Gastroesophageal sphincter (tissue), 4 donors: ENCODE data around the gene PGF. TPM values are rescaled to one million over a fixed set of nuclear protein-coding genes. Genes with fewer than 3 reads are reported as not detected.

Source experiments
- ATAC-seq: fragments of 150-250 bp; one replicate; pipeline ENCODE4 v1.9.1; 2016; ENCODE audit warnings: mild to moderate bottlenecking, moderate library complexity
- H3K27ac ChIP-seq, 4 donors: fragments of 200-600 bp; sonication (generic) in 3 of 4; 1 replicate in 3 of 4; 2 replicates in 1 of 4; pipeline ENCODE4 v1.5.1; 2016 to 2019
- H3K27me3 ChIP-seq: fragments of 200-600 bp; sonication (generic); one replicate; pipeline ENCODE4 v1.5.1; 2019
- H3K36me3 ChIP-seq, 2 donors: fragments of 200-600 bp; sonication (generic); one replicate each; pipeline ENCODE4 v1.5.1; 2019; ENCODE audit warnings: control low read depth in 1 of 2
- H3K4me1 ChIP-seq, 3 donors: fragments of 200-600 bp; sonication (generic); 1 replicate in 2 of 3; 2 replicates in 1 of 3; pipeline ENCODE4 v1.5.1; 2016 to 2019; ENCODE audit warnings: control low read depth in 2 of 3
- H3K4me3 ChIP-seq, 2 donors: fragments of 200-600 bp; sonication (generic); one replicate each; pipeline ENCODE4 v1.5.1; 2019; ENCODE audit warnings: mild to moderate bottlenecking in 1 of 2, moderate library complexity in 1 of 2
- H3K9me3 ChIP-seq, 3 donors: fragments of 200-600 bp; sonication (generic); one replicate each; pipeline ENCODE4 v1.5.1; 2017 to 2019; ENCODE audit warnings: control low read depth in 2 of 3
- EP300 ChIP-seq: sonication (generic); formaldehyde crosslinking; IDR thresholded peaks from one replicate; pipeline ENCODE4 v1.6.1; 2017; ENCODE audit warnings: antibody characterized with exemption, mild to moderate bottlenecking
- POLR2A ChIP-seq, 2 donors: fragments of 450-650 bp; IDR thresholded peaks; one replicate each; pipeline ENCODE4 v1.6.1; 2017; ENCODE audit warnings: antibody characterized with exemption in 2 of 2, mild to moderate bottlenecking in 2 of 2, moderate library complexity in 1 of 2
- POLR2AphosphoS5 ChIP-seq: sonication (generic); formaldehyde crosslinking; IDR thresholded peaks from one replicate; pipeline ENCODE4 v1.6.1; 2017; ENCODE audit warnings: antibody characterized with exemption
- WGBS, 2 donors: methylation state at CpG; one replicate each; pipeline ENCODE4 v1.1.5; 2018; ENCODE audit warnings: low coverage in 1 of 2; 5-methylcytosine and 5-hydroxymethylcytosine counted together
- total RNA-seq, 4 donors: library from RNA; depleted of rRNA; stranded (reverse); fragments of >200 nt; gene quantifications; one replicate each; pipeline ENCODE4 v1.1.0, GENCODE V29; 2016
- TF ChIP-seq, protein P1 (sequence below), 4 experiments: fragments of 200-600 bp in 2 of 4; fragments of 450-650 bp in 2 of 4; sonication (generic) in 1 of 4; IDR thresholded peaks; one replicate each; pipeline ENCODE4 v1.5.1; 2017 to 2019; ENCODE audit warnings: antibody characterized with exemption in 4 of 4, mild to moderate bottlenecking in 2 of 4, moderate library complexity in 2 of 4

Gene PGF
- total RNA-seq, 4 donors from 2014 or later = 11.2 to 21.0 (median 16.5) TPM

- Histone ChIP-seq H3K4me3 (peak overlapping the region in 1 of 2 donors; percentile 64), H3K27ac (no peak overlapping the region), H3K27me3 (peaks cover 60% of the 10 kb centered on the region), H3K9me3 (no peaks in the 10 kb centered on the region), H3K4me1 (peaks cover 0 to 38% (median 14%) of the 10 kb centered on the region in 3 donors), H3K36me3 (peaks cover 0 to 18% of the 10 kb centered on the region in 2 donors)
- 90% methylated on average over 2 of the region's 6 CpGs; no CpG with 5 or more reads in 1 of the 2 donors for WGBS, 2 donors
- no peak for ATAC-seq
- TF ChIP-seq, protein P1, sequence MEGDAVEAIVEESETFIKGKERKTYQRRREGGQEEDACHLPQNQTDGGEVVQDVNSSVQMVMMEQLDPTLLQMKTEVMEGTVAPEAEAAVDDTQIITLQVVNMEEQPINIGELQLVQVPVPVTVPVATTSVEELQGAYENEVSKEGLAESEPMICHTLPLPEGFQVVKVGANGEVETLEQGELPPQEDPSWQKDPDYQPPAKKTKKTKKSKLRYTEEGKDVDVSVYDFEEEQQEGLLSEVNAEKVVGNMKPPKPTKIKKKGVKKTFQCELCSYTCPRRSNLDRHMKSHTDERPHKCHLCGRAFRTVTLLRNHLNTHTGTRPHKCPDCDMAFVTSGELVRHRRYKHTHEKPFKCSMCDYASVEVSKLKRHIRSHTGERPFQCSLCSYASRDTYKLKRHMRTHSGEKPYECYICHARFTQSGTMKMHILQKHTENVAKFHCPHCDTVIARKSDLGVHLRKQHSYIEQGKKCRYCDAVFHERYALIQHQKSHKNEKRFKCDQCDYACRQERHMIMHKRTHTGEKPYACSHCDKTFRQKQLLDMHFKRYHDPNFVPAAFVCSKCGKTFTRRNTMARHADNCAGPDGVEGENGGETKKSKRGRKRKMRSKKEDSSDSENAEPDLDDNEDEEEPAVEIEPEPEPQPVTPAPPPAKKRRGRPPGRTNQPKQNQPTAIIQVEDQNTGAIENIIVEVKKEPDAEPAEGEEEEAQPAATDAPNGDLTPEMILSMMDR (IDR thresholded peaks at IDR 0.05) = no peak
- TF ChIP-seq EP300 = no peak
- no peak for TF ChIP-seq POLR2A (IDR thresholded peaks at IDR 0.05)
- TF ChIP-seq POLR2AphosphoS5 = no peak
These were observed 3.2 kb downstream of the PGF start for GRCh38 chr14:74952180-74952665.

GRCh38 chr14:74951443-74952179 lies 3.8 kb downstream of the PGF start:
- Histone ChIP-seq H3K36me3 (peaks cover 0 to 18% of the 10 kb centered on the region in 2 donors), H3K4me3 (peak overlapping the region in 1 of 2 donors; percentile 64), H3K27me3 (peaks cover 60% of the 10 kb centered on the region), H3K9me3 (no peaks in the 10 kb centered on the region), H3K4me1 (peaks cover 0 to 43% (median 18%) of the 10 kb centered on the region in 3 donors), H3K27ac (no peak overlapping the region)
- 60% methylated on average over 1 of the region's 15 CpGs; no CpG with 5 or more reads in 1 of the 2 donors for WGBS, 2 donors
- no peak for TF ChIP-seq POLR2AphosphoS5
- TF ChIP-seq, protein P1 (IDR thresholded peaks at IDR 0.05) = no peak
- TF ChIP-seq POLR2A (IDR thresholded peaks at IDR 0.05) = no peak
- no peak for TF ChIP-seq EP300
- no peak for ATAC-seq

DNA sequence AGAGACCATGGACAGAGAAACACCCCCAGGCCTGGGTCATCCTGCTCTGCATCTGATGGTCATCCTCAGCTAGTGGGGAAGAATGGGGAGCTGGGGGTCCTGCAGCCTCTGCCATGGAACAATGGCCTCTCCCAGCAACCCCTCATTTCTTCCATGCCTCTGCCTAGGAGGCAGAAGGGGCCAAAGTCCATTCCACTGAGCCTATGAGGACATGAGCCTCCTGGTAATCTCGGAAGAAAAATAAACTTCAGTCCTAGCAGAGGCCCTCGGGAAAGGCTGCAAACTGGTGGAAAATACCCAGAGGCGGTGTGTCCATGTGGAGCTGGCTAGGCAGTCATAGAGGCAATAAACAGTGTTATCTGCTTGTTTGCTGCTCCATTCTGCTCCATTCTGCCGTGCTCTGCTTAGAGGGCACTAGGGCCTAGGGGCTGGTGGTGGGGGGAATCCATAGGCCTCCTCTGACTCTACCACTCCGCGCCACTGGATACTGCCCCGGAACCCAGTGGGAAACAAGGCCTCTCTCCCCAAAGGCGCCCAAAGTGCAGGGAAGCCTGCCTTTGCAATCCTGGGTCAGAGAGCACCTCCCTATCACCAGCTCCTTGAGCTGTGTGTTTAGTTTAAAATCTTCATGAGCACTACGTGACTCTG lies 4.5 kb downstream of the PGF start:
- TF ChIP-seq, protein P1 (IDR thresholded peaks at IDR 0.05) = no peak
- no peak for TF ChIP-seq POLR2A (IDR thresholded peaks at IDR 0.05)
- no peak for TF ChIP-seq EP300
- no peak for TF ChIP-seq POLR2AphosphoS5
- Histone ChIP-seq H3K27me3 (peaks cover 60% of the 10 kb centered on the region), H3K4me3 (peak overlapping the region in 1 of 2 donors; percentile 64), H3K27ac (no peak overlapping the region), H3K4me1 (peaks cover 0 to 48% (median 22%) of the 10 kb centered on the region in 3 donors), H3K9me3 (no peaks in the 10 kb centered on the region), H3K36me3 (peaks cover 0 to 19% of the 10 kb centered on the region in 2 donors)
- 95% methylated on average over 7 of the region's 9 CpGs; no CpG with 5 or more reads in 1 of the 2 donors for WGBS, 2 donors
- ATAC-seq = no peak

GRCh38 chr14:74949859-74950573 lies 5.4 kb downstream of the PGF start:
- Histone ChIP-seq H3K36me3 (peaks cover 0 to 23% of the 10 kb centered on the region in 2 donors), H3K4me1 (peaks cover 0 to 39% (median 17%) of the 10 kb centered on the region in 3 donors), H3K9me3 (no peaks in the 10 kb centered on the region), H3K4me3 (peak overlapping the region in 1 of 2 donors; percentile 8), H3K27ac (no peak overlapping the region), H3K27me3 (peaks cover 60% of the 10 kb centered on the region)
- TF ChIP-seq POLR2AphosphoS5 (no peak), EP300 (no peak), POLR2A (IDR thresholded peaks at IDR 0.05) (no peak)
- TF ChIP-seq, protein P1 (IDR thresholded peaks at IDR 0.05) = no peak
- WGBS, 2 donors = 78 to 97% methylated on average over 7 to 11 of the region's 17 CpGs
- ATAC-seq = no peak
